HEK293T (cell line): Measurements from ENCODE around the gene TRIM47.
"Not testable (repeated sequence)": the region's sequence is repeated elsewhere in the genome, so short reads cannot be mapped to it uniquely, and the experiment has no call there.

Experiments used
- CTCF ChIA-PET: fragments of 350-600 bp; formaldehyde crosslinking; extraction: SDS; loops from one replicate; lab custom pipeline; 2021; ENCODE audit warnings: antibody characterized with exemption, inconsistent platforms; lab: Yijun Ruan, JAX
- POLR2A ChIA-PET: fragments of 350-600 bp; formaldehyde crosslinking; extraction: SDS; loops from one replicate; lab custom pipeline; 2020; ENCODE audit warnings: antibody characterized with exemption, inconsistent platforms; lab: Yijun Ruan, JAX
- DNase-seq: peaks from one replicate; pipeline ENCODE4 v3.0.0; 2012; ENCODE audit warnings: mixed read lengths; ENCODE audit errors: extremely low spot score
- ARNT ChIP-seq: fragments of 450-650 bp; IDR thresholded peaks from 2 replicates; pipeline ENCODE4 v1.6.1; 2017; ENCODE audit warnings: mild to moderate bottlenecking
- BHLHE40 ChIP-seq: fragments of 450-650 bp; IDR thresholded peaks from 2 replicates; pipeline ENCODE4 v1.6.1; 2016; ENCODE audit warnings: mild to moderate bottlenecking, moderate library complexity, borderline replicate concordance
- CTBP1 ChIP-seq: fragments of 450-650 bp; IDR thresholded peaks from 2 replicates; pipeline ENCODE4 v1.6.1; 2016; ENCODE audit warnings: borderline replicate concordance
- ELF4 ChIP-seq: fragments of 450-650 bp; IDR thresholded peaks from 2 replicates; pipeline ENCODE4 v1.6.1; 2017; ENCODE audit warnings: antibody characterized with exemption
- FOXA1 ChIP-seq: fragments of 450-650 bp; IDR thresholded peaks from 2 replicates; pipeline ENCODE4 v1.6.1; 2016; ENCODE audit warnings: mild to moderate bottlenecking
- FOXK2 ChIP-seq: fragments of 450-650 bp; IDR thresholded peaks from 2 replicates; pipeline ENCODE4 v1.6.1; 2016; ENCODE audit warnings: mild to moderate bottlenecking
- FOXM1 ChIP-seq: fragments of 450-650 bp; IDR thresholded peaks from 2 replicates; pipeline ENCODE4 v1.6.1; 2017; ENCODE audit warnings: mild to moderate bottlenecking, borderline replicate concordance
- HDGF ChIP-seq: fragments of 450-650 bp; IDR thresholded peaks from 2 replicates; pipeline ENCODE4 v1.6.1; 2017; ENCODE audit warnings: antibody characterized with exemption, borderline replicate concordance
- L3MBTL2 ChIP-seq: fragments of 450-650 bp; conservative IDR thresholded peaks from 2 replicates; pipeline ENCODE4 v1.6.1; 2016; ENCODE audit warnings: mild to moderate bottlenecking
- LEF1 ChIP-seq: fragments of 450-650 bp; IDR thresholded peaks from 2 replicates; pipeline ENCODE4 v1.6.1; 2017; ENCODE audit warnings: mild to moderate bottlenecking, borderline replicate concordance
- NFRKB ChIP-seq: fragments of 450-650 bp; IDR thresholded peaks from 2 replicates; pipeline ENCODE4 v1.6.1; 2016; ENCODE audit warnings: mild to moderate bottlenecking, moderate library complexity
- SP1 ChIP-seq: fragments of 450-650 bp; IDR thresholded peaks from 2 replicates; pipeline ENCODE4 v1.6.1; 2017
- SUZ12 ChIP-seq: fragments of 450-650 bp; IDR thresholded peaks from 2 replicates; pipeline ENCODE4 v1.6.1; 2016; ENCODE audit warnings: mild to moderate bottlenecking
- TARDBP ChIP-seq: fragments of 450-650 bp; IDR thresholded peaks from 2 replicates; pipeline ENCODE4 v1.6.1; 2016
- ZNF384 ChIP-seq: fragments of 450-650 bp; IDR thresholded peaks from 2 replicates; pipeline ENCODE4 v1.6.1; 2016
- TF ChIP-seq, protein P1 (sequence below): fragments of 450-650 bp; IDR thresholded peaks from 2 replicates; pipeline ENCODE4 v1.6.1; 2016

TRIM47 gene

DNA sequence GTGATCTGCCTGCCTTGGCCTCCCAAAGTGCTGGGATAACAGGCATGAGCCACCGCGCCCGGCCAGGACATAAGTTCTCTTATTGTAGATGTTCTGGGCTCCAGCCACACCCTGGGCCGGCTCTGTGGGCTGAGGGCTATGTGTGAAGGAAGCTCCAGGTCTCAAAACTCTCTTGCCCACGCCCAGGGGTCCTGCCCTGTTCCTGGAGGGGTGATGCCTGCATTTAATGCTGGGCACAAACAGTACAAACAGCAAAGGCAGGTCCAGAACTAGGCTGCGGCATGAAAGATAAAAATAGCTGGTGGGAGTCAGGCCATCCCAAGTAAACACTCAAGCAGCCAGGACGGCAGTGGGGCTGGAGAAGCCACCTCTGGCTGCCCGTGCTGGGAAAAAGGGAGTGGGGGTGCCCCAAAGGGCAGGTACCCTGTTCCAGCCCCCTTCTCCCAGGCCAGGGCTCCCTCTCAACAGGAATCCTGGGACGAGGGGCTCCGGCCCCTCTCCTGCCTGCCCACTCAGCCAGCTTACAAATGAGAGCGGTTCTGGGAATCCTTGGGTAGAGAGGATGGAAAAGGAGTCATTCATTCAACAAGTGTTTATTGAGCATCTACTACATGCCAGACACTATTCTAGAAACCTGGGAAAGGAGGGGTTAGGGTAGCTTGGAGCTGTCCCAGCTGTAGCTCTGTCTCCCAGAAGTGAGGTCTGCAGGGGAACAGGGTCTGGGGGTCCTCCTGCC, 4.6 kb downstream of the TRIM47 start:
- ChIA-PET CTCF (interaction anchor here (1.3 to 3.9 kb wide), 2 partner anchors 13 to 28 kb away, joined by 5 to 33 read pairs; no protein-coding TSS in a partner anchor), POLR2A (interaction anchor here (0.7 to 1.7 kb wide), 3 partner anchors 13 to 23 kb away, joined by 4 to 6 read pairs (median 5); partner anchors contain the start of genes TRIM65 and WBP2)
- no peak for DNase-seq
- TF ChIP-seq BHLHE40 (no peak), NFRKB (no peak), SP1 (no peak), TARDBP (no peak), L3MBTL2 (no peak), ARNT (no peak), HDGF (no peak), FOXM1 (no peak), FOXA1 (no peak), LEF1 (no peak)

- CTCF ChIA-PET = interaction anchor here (1.3 to 3.9 kb wide), 3 partner anchors 12 to 27 kb away, joined by 5 to 33 read pairs (median 6); no protein-coding TSS in a partner anchor
- DNase-seq = no peak
- POLR2A ChIA-PET = interaction anchor here (1.0 to 1.7 kb wide), 4 partner anchors 15 to 93 kb away, joined by 3 to 6 read pairs (median 3); partner anchors contain the start of genes MRPL38 and WBP2
- TF ChIP-seq FOXK2 (no peak), ZNF384 (no peak), L3MBTL2 (no peak), TARDBP (no peak), FOXM1 (no peak), HDGF (no peak), SUZ12 (no peak), LEF1 (no peak), FOXA1 (no peak), NFRKB (no peak), ARNT (no peak), CTBP1 (no peak), ELF4 (no peak)
- TF ChIP-seq, protein P1, sequence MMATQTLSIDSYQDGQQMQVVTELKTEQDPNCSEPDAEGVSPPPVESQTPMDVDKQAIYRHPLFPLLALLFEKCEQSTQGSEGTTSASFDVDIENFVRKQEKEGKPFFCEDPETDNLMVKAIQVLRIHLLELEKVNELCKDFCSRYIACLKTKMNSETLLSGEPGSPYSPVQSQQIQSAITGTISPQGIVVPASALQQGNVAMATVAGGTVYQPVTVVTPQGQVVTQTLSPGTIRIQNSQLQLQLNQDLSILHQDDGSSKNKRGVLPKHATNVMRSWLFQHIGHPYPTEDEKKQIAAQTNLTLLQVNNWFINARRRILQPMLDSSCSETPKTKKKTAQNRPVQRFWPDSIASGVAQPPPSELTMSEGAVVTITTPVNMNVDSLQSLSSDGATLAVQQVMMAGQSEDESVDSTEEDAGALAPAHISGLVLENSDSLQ = no peak
Observed at GRCh38 chr17:75872434-75873351, 5.7 kb downstream of the TRIM47 start.

DNA sequence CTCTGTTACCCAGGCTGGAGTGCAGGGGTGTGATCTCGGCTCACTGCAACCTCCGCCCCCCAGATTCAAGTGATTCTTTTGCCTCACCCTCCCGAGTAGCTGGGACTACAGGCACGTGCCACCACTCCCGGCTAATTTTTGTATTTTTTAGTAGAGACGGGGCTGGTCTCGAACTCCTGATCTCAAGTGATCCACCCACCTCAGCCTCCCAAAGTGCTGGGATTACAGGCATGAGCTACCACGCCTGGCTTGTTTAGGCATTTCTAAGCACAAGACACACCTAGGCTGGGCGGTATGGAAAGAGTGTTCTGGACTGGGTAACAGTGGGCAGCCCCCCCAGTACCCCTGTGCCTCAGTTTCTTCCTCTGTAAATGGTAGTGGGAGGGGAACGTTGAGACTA, 8.2 kb downstream of the TRIM47 start:
- DNase-seq, CTCF ChIA-PET: not testable (repeated sequence)
- POLR2A ChIA-PET = interaction anchor here (1.2 to 1.6 kb wide), 2 partner anchors 15 to 90 kb away, joined by 5 read pairs; partner anchors contain the start of gene WBP2

DNA sequence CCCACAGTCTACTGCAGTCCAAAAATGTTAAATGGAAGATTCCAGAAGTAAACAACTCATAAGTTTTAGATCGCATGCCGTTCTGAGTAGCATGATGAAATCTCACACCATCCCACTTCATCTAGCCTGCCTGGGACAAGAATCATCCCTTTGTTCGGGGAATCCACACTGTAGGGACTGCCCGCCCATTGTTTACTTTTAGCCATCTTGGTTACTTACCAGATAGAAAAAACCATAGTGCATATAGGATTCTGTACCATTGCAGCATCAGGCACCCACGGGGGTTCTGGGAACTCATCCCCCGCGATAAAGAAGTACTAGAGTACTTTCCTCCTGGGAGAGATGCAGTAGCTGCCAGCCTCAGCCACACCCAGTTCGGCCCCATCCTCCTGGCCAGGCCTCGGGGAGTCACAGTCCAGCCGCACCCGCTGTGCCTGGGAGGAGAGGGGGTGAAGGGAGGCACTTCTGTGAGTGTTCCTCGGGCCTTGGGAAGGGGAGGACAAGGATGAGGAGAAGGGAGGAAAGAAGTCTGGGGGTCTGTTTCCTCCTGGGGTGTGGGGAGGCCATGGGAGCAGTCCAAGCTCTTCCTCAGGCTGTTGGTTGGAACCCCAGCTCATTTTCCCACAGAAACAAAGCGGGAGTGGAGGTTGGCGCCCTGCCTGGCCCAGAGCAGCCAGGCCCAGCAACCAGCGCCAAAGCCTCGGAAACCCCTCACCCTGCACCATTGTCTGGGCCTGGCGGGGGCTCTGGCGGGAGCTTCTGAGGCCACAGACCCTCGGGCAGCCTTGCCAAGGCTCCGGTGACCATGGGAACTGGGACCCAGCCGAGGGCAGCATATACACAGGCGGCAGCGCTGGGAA, 8.9 kb downstream of the TRIM47 start:
- no peak for DNase-seq
- no peak for TF ChIP-seq SP1
- no peak for TF ChIP-seq TARDBP
- TF ChIP-seq NFRKB = no peak
- TF ChIP-seq, protein P1 = no peak
- TF ChIP-seq FOXM1 = no peak
- TF ChIP-seq ZNF384 = no peak
- no peak for TF ChIP-seq ARNT
- no peak for TF ChIP-seq SUZ12
- TF ChIP-seq FOXK2 = no peak
- no peak for TF ChIP-seq BHLHE40
- TF ChIP-seq L3MBTL2 = no peak
- no peak for TF ChIP-seq CTBP1
- TF ChIP-seq FOXA1 = no peak
- TF ChIP-seq ELF4 = no peak
- TF ChIP-seq HDGF = no peak
- TF ChIP-seq LEF1 = no peak
- POLR2A ChIA-PET = interaction anchor here (1.2 to 1.6 kb wide), 2 partner anchors 15 to 89 kb away, joined by 5 read pairs; partner anchors contain the start of gene WBP2
- CTCF ChIA-PET = interaction anchor here (1.5 kb wide), 1 partner anchor 136 kb away, joined by 3 read pairs; no protein-coding TSS in a partner anchor

DNA sequence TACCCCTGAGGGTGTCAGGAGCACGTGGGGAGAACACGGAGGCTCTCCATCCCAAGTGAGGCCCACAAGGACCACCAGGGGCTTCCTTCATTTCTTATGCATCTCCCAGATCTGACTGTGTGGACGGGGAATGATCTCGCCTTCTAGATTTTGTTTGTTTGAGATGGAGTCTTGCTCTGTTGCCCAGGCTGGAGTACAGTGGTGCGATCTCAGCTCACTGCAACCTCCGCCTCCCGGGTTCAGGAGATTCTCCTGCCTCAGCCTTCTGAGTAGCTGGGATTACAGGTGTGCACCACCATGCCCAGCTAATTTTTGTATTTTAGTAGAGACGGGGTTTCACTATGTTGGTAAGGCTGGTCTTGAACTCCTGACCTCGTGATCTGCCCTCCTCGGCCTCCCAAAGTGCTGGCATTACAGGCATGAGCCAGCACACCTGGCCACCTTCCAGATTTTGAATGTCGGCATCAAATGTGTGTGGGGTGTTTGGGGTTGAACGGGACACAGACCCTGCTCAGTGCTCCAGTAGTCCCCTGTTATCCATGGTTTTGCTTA, 9.6 kb downstream of the TRIM47 start:
- DNase-seq = not testable (repeated sequence)
- ChIA-PET CTCF (interaction anchor here (1.5 kb wide), 1 partner anchor 137 kb away, joined by 3 read pairs; no protein-coding TSS in a partner anchor), POLR2A (interaction anchor here (1.6 kb wide), 1 partner anchor 14 kb away, joined by 5 read pairs; the partner anchor contains the start of gene WBP2)

GRCh38 chr17:75865404-75866188, 12.8 kb downstream of the TRIM47 start:
- POLR2A ChIA-PET, DNase-seq: not testable (repeated sequence)
- CTCF ChIA-PET = interaction anchor here (0.7 kb wide), 1 partner anchor 26 kb away, joined by 4 read pairs; no protein-coding TSS in a partner anchor

GRCh38 chr17:75864887-75865286, 13.5 kb downstream of the TRIM47 start:
- DNase-seq = not testable (repeated sequence)
- ChIA-PET POLR2A (interaction anchor here (0.8 to 2.4 kb wide), 3 partner anchors 10 to 85 kb away, joined by 3 to 6 read pairs (median 4); partner anchors contain the start of gene WBP2), CTCF (interaction anchor here (0.6 to 0.7 kb wide), 3 partner anchors 26 to 372 kb away, joined by 3 to 4 read pairs (median 3); no protein-coding TSS in a partner anchor)
